Measurements from ENCODE around the gene LCE2B.
"Not testable (repeated sequence)": the region's sequence is repeated elsewhere in the genome, so short reads cannot be mapped to it uniquely, and the experiment has no call there.

The LCE2B gene

GRCh38 chr1:152685823-152686222 is at the start of gene LCE2B:
TSS of gene LCE2B (plus strand) at chr1:152686123. CDS start at chr1:152686844, 721 bp downstream.
- not testable (repeated sequence) for DNase-seq (ENCODE audit: low read depth in 2 of 2)

- no peak for DNase-seq (ENCODE audit: low read depth in 2 of 2)
Measured at GRCh38 chr1:152640351-152640750, 45.6 kb upstream of the LCE2B start.

GRCh38 chr1:152643945-152644344 is 42.0 kb upstream of the LCE2B start:
- no peak for DNase-seq (ENCODE audit: low read depth in 2 of 2)

GRCh38 chr1:152645146-152645545 is 40.8 kb upstream of the LCE2B start:
- DNase-seq (ENCODE audit: low read depth in 2 of 2): no peak

DNA sequence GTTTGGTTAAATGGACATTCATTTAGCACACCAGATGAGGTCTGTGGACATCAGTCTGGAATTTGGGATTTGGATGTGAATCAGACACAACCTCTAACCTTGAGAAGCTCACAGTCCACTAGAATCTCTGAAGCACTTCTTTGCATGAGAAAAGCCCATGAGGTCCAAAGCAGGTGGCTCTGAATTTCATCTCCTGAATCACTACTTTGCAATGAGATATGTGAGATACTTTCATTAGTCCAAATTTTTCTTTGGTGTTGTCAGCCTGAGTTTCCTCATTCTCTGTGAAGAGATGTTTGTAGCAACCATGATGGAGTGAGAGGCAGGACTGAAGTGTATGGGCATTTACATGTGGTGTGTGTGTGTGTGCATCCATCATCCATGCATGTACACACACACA is 39.3 kb upstream of the LCE2B start:
- DNase-seq (ENCODE audit: low read depth in 2 of 2): no peak

DNA sequence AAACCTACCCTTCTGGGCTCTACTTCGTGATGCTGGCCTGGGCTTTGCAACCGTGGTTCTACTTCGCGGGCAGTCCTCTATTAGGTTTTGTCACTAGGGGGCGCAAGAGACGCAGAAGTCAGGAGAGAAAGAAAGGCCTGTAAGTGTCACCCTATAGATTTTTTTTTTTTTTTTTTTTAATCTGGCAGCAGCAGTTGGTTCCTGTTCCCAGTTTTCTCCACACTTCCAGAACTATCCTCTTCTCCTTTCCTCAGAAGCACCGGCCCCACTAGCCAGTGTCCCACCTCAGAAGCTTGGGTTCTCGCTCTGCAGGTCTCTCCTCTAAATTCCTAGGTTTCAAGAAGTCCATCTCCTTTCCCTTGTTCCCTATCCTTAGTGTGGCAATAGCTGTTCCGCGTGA is 31.8 kb upstream of the LCE2B start:
- DNase-seq (ENCODE audit: low read depth in 2 of 2): peak; percentile 5 to 11

DNA sequence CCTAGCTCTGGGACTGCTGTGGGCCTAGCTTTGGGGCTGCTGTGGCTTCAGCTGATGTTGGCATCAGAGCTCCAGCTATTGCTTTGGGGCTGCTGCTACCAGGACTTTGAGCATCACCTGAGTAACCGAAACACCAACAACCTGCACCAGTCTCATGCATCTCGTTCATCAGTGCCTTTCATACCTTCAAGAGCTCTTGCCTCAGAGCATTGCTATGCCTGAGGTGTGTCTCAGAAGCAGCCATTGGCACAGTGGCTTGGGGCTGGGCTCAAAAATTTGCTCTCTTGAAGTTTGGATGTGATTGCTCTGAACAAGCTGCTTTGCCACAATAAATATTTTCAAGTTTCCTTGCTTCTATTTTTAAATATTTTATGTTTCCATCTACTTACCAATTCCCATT is 29.5 kb upstream of the LCE2B start:
- no peak for DNase-seq (ENCODE audit: low read depth in 2 of 2)

- no peak for DNase-seq (ENCODE audit: low read depth in 2 of 2)
Measured at GRCh38 chr1:152657677-152658076, 28.2 kb upstream of the LCE2B start.

GRCh38 chr1:152658649-152659048 is 27.3 kb upstream of the LCE2B start:
- no peak for DNase-seq (ENCODE audit: low read depth in 2 of 2)

DNA sequence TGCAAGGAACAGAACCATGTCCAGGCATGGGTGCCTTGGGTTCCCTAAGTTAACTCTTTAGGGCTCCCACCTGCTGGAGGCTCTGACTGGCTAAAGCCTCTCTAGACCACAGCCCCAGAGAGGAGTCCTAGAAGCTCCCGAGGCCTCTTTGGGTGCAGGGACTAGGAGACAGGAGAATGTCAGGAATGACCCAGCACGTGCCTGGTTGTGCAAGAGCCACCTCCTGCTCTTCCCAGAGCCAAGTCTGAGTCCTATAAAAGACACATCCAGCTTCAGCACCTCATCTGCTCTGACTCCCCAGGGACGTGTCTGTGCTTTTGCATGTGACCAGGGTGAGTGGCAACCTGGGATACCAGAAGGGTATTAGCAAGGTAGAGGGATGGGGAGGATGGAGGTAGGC is 22.8 kb upstream of the LCE2B start, which contains the start of gene LCE2D:
Gene LCE2D (plus strand): TSS at position 283 of the 400 bp plus-strand sequence. CDS start 726 bp downstream, outside the sequence.
- no peak for DNase-seq (ENCODE audit: low read depth in 2 of 2)

GRCh38 chr1:152666171-152666570 is 19.8 kb upstream of the LCE2B start:
- DNase-seq (ENCODE audit: low read depth in 2 of 2): not testable (repeated sequence)

GRCh38 chr1:152667648-152668047 is 18.3 kb upstream of the LCE2B start:
- DNase-seq (ENCODE audit: low read depth in 2 of 2): no peak

DNA sequence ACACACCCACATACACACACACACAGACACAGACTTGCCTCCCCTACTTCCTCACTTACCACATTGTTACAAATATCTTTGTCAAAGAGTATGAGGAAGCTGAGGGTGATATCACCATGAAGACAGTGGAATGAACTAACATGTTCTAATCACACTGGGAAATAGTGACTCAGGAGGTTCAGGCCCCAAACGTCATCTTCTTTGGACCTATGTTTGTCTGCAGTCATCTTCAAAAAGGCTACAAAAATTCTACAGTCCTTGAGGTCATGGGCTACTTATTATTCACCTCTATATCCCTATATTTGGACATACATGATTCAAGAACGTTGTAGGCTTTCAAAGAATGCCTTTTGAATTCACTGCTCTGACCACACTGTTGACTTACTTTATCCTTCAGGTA is 12.9 kb upstream of the LCE2B start:
- no peak for DNase-seq (ENCODE audit: low read depth in 2 of 2)

- not testable (repeated sequence) for DNase-seq (ENCODE audit: low read depth in 2 of 2)
Measured at GRCh38 chr1:152674983-152675382, 10.9 kb upstream of the LCE2B start, which contains the start of gene LCE2C. TSS of gene LCE2C (plus strand) at chr1:152675279. CDS start at chr1:152676016, 737 bp downstream.

- no peak for DNase-seq (ENCODE audit: low read depth in 2 of 2)
Measured at GRCh38 chr1:152679459-152679858, 6.5 kb upstream of the LCE2B start.

- no peak for DNase-seq (ENCODE audit: low read depth in 2 of 2)
Measured at GRCh38 chr1:152681616-152682015, 4.3 kb upstream of the LCE2B start.

DNA sequence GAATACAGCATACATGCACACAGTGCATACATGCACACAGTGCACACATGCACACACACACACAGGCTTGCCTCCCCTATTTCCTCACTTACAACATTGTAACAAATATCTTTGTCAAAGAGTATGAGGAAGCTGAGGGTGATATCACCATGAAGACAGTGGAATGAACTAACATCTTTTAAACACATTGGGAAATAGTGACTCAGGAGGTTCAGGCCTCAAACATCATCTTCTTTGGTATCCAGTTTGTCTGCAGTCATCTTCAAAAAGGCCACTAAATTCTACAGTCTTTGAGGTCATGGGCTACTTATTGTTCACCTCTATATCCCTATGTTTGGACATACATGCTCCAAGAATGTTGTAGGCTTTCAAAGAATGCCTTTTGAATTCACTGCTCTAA is 2.1 kb upstream of the LCE2B start:
- no peak for DNase-seq (ENCODE audit: low read depth in 2 of 2)

DNA sequence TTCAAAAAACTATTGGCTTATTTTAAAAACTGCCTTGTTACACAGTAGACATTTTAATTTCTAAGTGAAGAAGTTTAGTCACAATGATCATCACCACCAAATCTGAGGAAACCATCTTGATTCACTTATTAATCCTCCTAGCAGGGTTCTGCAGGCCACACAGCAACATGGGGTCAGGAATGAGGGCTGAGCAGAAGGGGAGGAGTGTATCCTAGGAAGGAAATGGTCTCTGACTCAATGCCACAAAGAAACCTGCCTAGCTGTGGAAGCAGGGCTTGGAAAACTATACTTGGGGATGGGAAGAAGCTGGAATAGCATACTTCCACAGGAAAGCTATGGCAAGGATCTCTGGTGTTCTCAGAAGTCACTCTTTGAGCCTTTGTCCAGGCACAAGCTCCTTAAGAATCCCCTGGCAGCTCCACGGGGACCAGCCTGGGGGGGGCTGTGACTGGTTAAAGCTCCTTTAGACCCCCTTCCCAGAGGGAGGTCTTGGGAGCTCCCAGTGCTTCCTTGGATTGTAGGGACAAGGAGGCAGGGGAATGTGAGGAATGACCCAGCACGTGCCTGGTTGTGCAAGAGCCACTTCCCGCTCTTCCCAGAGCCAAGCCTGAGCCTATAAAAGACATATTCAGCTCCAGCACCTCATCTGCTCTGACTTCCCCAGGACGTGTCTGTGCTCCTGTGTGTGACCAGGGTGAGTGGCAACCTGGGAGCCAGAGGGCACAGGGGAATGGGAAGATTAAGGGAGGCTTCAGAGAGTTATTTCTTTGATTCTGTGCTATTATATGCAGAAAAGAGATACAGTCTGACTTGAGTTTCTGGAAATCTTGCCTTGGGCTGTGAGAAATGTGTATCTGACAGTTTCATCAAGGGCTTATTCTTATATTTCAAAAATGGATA is 12.0 kb downstream of the LCE2B start, which contains the start of gene LCE2A:
Gene LCE2A (plus strand): TSS at position 645 of the 900 bp plus-strand sequence. CDS start 557 bp downstream, outside the sequence.
- no peak for DNase-seq (ENCODE audit: low read depth in 2 of 2)

GRCh38 chr1:152699746-152700145 is 13.8 kb downstream of the LCE2B start:
- no peak for DNase-seq (ENCODE audit: low read depth in 2 of 2)

- no peak for DNase-seq (ENCODE audit: low read depth in 2 of 2)
Measured at GRCh38 chr1:152707860-152708259, 21.9 kb downstream of the LCE2B start, which contains the start of gene LCE4A. TSS of gene LCE4A (plus strand) at chr1:152708160. CDS start at chr1:152709076, 916 bp downstream.

DNA sequence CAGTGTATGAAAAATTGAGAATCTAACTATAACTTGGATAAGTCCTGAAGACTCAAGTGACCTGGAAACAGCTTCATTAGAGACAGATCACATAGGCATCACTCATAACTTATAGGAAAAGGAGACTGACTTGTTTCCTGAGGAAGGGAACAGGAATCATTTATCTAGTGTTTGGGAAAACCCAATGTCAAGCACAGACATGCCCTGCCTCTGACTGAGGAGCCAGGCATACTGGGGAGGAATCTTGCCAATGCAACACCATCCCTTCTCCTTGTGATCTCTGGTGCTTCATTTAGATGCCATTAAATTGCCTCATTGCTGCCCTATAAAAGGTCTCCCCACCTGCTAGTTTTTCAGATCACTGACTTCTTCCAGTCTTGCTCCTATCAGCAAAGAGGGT is 32.3 kb downstream of the LCE2B start:
- DNase-seq (ENCODE audit: low read depth in 2 of 2): no peak

GRCh38 chr1:152725261-152725660 is 39.3 kb downstream of the LCE2B start:
- DNase-seq (ENCODE audit: low read depth in 2 of 2): no peak

DNA sequence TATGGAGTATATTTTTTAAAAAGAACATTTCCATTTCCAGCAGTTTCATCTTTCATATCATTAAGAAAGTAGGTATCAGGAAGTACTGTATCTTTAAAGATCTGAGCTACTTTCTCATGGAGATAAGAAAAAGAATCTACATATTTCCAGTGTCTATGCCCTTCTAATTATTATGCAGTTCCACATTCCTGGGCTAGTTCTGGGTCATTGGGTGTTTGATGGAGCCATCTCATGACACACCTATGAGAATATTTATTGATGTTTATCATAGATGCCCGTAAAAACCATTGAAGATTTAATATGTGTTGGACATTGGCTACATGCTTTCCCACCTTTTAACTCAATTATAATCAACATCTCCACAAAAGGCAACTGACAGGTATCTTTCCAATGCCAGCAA is 43.1 kb downstream of the LCE2B start:
- DNase-seq (ENCODE audit: low read depth in 2 of 2): no peak

All from stimulated activated CD8-positive, alpha-beta memory T cell treated with anti-CD3 and anti-CD28 coated beads, Interleukin-7, amount 100 ng/mL, for 4 hours (primary cell).